NCI-H187 treated with DMSO at 0.1 percent for 48 hours (cell line): ENCODE results near the gene RARA.
A peak's percentile ranks its signal among the peaks of the same experiment; 100 is the strongest.

Experiments
- DNase-seq: peaks from one replicate; lab custom pipeline; 2025; lab: John Stamatoyannopoulos, UW

The RARA gene

GRCh38 chr17:40316571-40317344 is 7.8 kb downstream of the RARA start:
- DNase-seq: no peak

GRCh38 chr17:40317345-40317873 is 8.4 kb downstream of the RARA start:
- no peak for DNase-seq

- DNase-seq: peak; percentile 85
These were observed 9.2 kb downstream of the RARA start for GRCh38 chr17:40317880-40318829.

DNA sequence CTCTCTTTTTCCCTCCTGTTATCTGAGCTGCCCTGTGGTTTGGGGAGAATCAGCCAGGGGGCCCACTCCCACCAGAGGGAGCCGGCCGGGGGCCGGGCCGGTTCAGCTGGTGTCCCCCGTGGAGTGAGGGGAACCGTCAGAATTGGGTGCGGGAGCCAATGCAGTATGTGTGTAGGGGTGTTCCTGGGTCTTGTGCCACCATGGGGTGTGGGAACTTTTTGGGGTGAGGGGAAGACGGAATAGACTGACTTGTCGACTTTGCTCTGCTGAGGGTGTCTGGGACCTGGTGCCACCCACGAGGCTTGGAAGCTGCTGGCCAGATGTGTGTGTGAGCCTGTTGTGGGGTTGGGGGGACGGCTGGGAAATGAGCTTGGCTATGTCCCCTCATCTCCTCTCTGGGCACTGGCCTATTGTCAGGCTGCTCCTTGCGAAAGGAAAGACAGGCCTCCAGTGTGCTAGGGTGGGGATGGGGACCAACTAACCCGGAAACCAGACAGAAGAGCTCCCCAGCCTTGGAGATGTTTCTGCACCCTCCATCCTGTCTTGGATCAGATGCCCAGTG is 9.9 kb downstream of the RARA start:
- no peak for DNase-seq

GRCh38 chr17:40319651-40320540 is 10.9 kb downstream of the RARA start:
- DNase-seq: no peak

DNA sequence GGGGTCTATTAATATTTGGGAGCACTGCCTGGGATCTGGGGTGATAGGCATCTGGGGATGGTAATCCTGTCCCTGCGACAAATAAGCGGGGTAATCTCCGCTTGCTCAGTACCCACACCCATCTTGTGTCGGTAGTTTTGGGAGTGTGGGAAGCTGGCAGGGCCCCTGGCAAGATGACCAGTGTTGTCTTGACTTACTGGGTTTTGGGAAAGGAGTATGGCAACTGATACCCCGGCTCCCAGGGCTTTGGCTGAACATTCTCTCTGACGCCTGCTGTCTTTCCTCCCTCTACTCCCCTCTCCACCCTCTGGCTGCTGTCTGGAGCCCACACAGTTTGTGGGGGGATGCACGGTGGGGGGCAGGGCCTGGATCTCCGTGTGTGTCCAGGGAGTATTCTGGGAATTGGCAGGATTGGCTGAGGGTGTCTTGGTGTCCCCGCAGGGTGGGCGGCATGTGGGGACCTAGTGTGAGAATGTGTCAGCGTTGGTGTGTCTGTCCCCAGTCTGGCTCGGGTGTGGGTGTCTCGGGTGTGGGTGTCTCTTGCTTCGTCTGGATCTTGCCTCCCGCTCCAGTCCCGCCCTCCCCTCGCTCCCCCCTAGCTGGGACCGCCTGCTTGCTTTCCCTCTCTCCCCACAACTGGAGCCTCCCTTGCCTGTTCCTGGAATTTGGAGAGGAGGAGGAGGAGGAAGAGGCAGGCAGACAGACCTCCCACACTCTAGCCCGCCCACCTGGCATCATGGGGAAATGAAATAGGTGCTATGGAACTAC is 12.0 kb downstream of the RARA start:
- DNase-seq: no peak

GRCh38 chr17:40321524-40321929 is 12.5 kb downstream of the RARA start:
- no peak for DNase-seq

- DNase-seq: no peak
These were observed 13.0 kb downstream of the RARA start for GRCh38 chr17:40321961-40322357.

DNA sequence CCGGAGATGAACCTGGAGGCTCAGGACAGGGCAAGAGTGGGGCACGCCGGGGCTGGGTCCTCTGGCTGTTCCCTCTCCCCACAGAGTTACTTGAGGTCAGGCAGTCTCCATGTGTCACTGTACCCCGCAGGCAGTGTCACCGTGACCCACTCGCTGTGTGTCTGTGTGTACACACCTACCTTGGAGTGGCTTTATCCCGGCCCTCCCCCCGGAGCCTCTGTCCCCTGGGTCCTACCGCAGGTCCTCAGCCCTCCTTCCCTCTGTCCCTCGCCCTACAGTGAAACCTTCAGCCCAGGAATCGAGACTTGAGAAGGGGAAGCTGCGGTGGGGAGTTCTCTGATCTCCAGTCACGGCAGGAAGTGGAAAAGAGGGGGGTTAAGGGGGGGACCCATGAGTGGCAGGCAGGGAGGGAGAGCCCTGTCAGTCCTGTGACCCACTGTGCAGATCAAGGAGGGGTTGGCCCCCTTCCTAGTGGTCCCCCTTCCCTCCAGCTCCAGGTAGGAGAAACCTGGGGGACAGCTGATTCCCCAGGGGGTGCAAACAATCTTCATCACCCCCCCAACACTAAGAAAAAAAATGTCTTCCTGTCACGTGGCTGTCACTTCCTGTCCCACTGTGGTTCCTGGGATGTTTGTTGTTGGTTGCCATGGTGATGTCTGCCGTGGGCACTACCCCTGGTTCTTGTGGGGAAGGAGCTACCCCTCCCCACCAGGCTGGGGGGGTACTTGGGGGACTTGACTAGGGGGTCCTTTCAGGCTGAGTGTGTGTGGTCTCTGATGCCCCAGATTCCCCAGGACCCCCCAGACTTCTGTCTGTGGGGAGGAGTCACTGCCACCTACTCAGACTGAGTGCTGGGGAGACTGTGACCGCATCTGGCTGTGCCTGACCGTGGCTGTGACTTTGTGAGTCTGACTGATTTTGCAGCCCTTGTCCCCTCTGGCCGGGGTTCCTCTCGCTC is 13.7 kb downstream of the RARA start:
- DNase-seq: no peak

- DNase-seq: no peak
These were observed 14.7 kb downstream of the RARA start for GRCh38 chr17:40323391-40324381.

DNA sequence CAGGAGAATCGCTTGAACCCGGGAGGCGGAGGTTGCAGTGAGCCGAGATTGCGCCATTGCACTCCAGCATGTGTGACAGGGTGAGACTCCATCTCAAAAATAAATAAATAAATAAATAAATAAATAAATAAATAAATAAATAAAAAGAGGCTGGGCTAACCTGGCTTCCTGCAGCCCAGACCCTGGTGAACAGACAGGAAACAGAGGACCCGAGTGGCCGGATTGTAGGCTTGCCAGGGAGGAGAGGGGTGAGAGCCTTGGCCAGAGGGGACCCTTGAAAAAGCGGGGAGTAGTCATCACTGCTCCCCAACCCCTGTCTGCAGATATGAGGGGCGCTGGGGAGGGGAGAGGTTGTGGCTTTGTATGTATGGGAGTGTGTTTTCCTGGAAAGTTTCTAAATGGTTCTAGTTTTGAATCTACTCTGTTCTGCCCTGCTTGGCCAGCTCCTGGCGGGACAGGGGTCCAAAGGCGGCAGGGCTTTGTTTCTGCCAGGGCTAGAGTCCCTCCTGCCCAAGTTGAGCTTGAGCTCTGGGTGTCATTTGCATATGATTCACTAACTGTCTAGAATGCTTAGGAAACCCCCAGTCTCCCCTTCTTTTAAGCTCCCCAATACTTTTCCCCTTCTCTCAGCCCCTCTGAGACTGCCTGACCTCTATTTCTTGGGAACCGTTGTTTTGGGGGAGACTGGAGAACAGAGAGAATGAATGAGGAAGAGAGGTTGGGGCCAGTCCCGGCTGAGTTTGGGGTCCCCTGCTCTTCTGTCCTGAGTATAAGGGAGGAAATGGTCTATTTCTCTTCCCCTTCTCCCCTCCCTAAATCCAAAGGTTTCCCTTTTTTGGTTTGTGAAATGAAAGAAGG is 16.4 kb downstream of the RARA start:
- no peak for DNase-seq

- DNase-seq: no peak
These were observed 17.2 kb downstream of the RARA start for GRCh38 chr17:40326014-40326831.

DNA sequence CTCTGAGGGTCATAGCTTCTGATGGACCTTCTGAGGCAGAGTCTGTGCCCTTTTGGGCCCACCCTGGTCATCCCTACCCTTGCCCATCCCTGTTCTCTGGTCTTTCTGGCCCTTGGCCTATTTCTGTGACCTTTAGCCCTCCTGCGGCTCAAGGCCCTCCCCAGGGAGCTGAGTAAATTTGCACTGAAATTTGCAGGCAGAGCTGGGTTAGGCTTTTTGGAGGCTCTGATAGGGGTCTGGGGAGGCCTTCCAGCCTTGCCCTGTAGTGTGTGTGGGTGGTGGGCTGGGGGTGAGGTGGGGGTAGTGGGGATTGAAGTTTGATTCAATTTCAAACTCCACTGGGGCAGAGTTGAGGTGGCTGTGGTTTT is 17.8 kb downstream of the RARA start:
- DNase-seq: no peak

GRCh38 chr17:40327244-40327729 is 18.3 kb downstream of the RARA start:
- no peak for DNase-seq

GRCh38 chr17:40327735-40328385 is 18.9 kb downstream of the RARA start:
- DNase-seq: no peak

- DNase-seq: no peak
These were observed 19.4 kb downstream of the RARA start for GRCh38 chr17:40328386-40328766.
